Upper lobe of right lung (tissue), 1 donor: ENCODE data around the gene NAB2. TPM values are rescaled to one million over a fixed set of nuclear protein-coding genes. Genes with fewer than 3 reads are reported as not detected.
A peak's percentile ranks its signal among the peaks of the same experiment; 100 is the strongest.

ENCODE experiments used
- ATAC-seq: fragments of 200-7000 bp; cut with Tn5 transposase; one replicate; pipeline ENCODE4 v1.9.1; 2020; ENCODE audit warnings: mild to moderate bottlenecking, moderate library complexity
- DNase-seq: peaks from one replicate; pipeline ENCODE4 v3.0.0-alpha.2; 2020
- H3K27ac ChIP-seq: fragments of 200-600 bp; one replicate; pipeline ENCODE4 v1.8.0; 2022
- H3K27me3 ChIP-seq: fragments of 200-600 bp; one replicate; pipeline ENCODE4 v1.8.0; 2022; ENCODE audit warnings: mild to moderate bottlenecking
- H3K36me3 ChIP-seq: fragments of 200-600 bp; one replicate; pipeline ENCODE4 v1.8.0; 2022
- H3K4me1 ChIP-seq: fragments of 200-600 bp; one replicate; pipeline ENCODE4 v1.8.0; 2022
- H3K4me3 ChIP-seq: fragments of 200-600 bp; one replicate; pipeline ENCODE4 v1.8.0; 2022; ENCODE audit warnings: mild to moderate bottlenecking
- H3K9me3 ChIP-seq: fragments of 200-600 bp; one replicate; pipeline ENCODE4 v1.8.0; 2022
- intact Hi-C: fragments of 100-400 bp; cut with DNase I; formaldehyde crosslinking; loops from one replicate; pipeline ENCODE4 v1.11.0; 2022
- total RNA-seq: library from RNA; stranded (reverse); fragmentation: NEBNext Ultra II Directional; extraction: Animal tissue kit (Norgen Biotek cat#: 25700); gene quantifications from one replicate; pipeline ENCODE4 v1.2.1, GENCODE V29; 2021
- TF ChIP-seq, protein P1 (sequence below): fragments of 200-600 bp; IDR thresholded peaks from one replicate; pipeline ENCODE4 v1.8.0; 2022; ENCODE audit warnings: antibody characterized with exemption
- donor health status: DM: no; HTN: yes; CAD: no; lungs with severe emphysema.

NAB2 gene
- total RNA-seq, 1 donor from 2014 or later, result 37.3 TPM

DNA sequence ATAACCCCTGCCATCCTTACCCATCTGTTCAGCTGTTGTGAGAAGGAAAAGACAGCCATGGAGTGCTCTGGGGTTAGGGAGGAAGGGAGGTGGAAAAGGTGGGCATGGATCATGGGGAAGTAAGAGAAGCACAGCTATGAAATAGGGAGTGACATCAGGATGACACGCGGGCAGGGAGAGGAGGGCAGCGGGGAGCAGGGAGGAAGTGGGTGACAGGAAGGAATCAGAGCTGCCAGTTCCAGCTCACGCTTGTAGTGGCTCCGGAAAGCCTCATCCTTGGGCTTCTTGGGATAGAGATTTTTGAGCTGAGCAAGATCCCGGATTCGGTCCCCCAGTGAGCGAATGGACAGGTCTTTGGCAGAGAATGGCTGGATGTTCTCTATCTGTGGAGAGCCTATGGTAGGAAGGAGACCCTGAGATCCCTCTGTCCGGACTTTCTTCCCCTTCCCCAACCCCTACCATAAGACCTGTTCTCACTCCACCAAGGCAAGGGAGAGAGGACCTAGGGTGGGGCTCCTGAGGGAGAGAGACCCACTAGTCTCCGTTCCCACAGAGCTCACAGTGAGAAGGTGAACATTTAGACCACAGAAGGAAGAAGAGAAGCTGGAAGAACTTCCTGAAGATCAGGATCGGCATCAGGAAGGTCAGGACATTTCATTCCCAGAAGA is 10.3 kb downstream of the NAB2 start:
- no peaks in the 10 kb centered on the region for H3K27me3 ChIP-seq

DNA sequence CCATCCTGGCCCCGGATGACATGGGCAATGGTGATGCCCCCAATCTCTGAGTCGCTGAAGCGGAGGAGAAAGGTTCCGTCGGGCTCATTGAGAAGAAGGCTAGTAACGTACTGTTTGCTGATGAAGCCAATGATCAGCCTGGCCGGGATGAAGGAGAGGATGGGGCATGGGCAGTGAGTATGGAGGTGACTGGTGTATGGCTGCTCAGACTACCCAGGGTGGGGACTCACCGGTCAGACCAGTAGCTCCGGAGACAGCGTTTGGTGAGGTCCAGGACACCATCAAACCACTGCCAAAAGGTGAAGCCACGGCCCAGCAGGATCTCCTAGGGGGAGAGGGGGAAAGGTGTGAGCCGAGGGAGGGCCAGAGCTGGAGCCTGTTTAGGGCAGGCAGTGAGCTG is 10.9 kb downstream of the NAB2 start:
- H3K27ac ChIP-seq, result peak overlapping the region; percentile 13
- intact Hi-C loops, result no loop called here
- TF ChIP-seq, protein P1, sequence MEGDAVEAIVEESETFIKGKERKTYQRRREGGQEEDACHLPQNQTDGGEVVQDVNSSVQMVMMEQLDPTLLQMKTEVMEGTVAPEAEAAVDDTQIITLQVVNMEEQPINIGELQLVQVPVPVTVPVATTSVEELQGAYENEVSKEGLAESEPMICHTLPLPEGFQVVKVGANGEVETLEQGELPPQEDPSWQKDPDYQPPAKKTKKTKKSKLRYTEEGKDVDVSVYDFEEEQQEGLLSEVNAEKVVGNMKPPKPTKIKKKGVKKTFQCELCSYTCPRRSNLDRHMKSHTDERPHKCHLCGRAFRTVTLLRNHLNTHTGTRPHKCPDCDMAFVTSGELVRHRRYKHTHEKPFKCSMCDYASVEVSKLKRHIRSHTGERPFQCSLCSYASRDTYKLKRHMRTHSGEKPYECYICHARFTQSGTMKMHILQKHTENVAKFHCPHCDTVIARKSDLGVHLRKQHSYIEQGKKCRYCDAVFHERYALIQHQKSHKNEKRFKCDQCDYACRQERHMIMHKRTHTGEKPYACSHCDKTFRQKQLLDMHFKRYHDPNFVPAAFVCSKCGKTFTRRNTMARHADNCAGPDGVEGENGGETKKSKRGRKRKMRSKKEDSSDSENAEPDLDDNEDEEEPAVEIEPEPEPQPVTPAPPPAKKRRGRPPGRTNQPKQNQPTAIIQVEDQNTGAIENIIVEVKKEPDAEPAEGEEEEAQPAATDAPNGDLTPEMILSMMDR, result no peak

More for the DNA sequence above, 10.3 kb downstream of the NAB2 start:
- TF ChIP-seq, protein P1, result no peak
- H3K9me3 ChIP-seq, result no peaks in the 10 kb centered on the region
- H3K4me3 ChIP-seq, result no peak overlapping the region
- H3K27ac ChIP-seq, result peak overlapping the region; percentile 36
- DNase-seq (no peak), ATAC-seq (peak; percentile 20)
- peaks cover 16% of the 10 kb centered on the region for H3K4me1 ChIP-seq
- intact Hi-C loops, result no loop called here
- peaks cover 85% of the 10 kb centered on the region for H3K36me3 ChIP-seq

DNA sequence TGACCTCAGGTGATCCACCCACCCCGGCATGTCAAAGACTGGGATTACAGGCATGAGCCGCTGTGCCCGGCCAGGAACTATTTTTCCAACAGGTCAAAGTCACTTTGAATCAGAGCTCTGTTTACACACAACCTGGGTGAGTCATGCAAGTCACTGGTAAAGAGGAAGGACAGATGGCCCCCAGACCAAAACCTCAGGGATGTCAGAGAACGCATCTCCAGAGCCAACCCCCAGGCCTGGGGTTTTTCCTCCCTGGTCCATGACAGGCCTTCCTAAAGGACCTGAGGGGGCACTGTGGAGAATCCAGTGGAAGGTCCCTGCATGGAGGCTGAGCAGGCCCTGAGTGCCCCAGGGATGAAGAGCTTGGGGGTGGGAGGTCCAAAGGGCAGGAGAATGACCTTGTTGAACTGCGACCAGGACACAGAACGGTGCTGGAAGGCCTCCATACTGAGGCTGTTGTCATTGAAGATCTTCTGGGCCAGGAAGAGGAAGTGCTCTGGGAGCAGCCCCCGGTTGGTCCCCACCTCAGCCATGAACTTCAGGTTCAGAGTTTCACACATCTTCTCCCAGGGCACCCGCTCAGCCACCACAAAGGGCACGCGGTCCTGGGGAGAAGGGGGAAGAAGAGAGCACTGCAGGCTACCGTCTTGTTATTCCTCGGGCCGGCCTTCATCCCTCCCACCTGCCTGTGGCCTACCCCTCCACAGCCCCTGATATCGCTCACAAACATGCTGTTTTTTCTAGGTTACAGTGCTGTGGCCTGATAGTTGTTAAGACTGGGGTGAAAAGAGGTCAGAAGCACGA is 13.2 kb downstream of the NAB2 start:
- Histone ChIP-seq H3K36me3 (peaks cover 85% of the 10 kb centered on the region), H3K4me3 (no peak overlapping the region), H3K4me1 (peaks cover 6% of the 10 kb centered on the region), H3K27me3 (no peaks in the 10 kb centered on the region), H3K27ac (no peak overlapping the region), H3K9me3 (no peaks in the 10 kb centered on the region)
- ATAC-seq, result no peak
- intact Hi-C loops, result no loop called here
- DNase-seq, result no peak
- TF ChIP-seq, protein P1, result no peak

More for the DNA sequence above, 10.9 kb downstream of the NAB2 start:
- no peak for DNase-seq
- Histone ChIP-seq H3K4me1 (peaks cover 11% of the 10 kb centered on the region), H3K36me3 (peaks cover 85% of the 10 kb centered on the region), H3K27me3 (no peaks in the 10 kb centered on the region), H3K9me3 (no peaks in the 10 kb centered on the region), H3K4me3 (no peak overlapping the region)
- no peak for ATAC-seq

DNA sequence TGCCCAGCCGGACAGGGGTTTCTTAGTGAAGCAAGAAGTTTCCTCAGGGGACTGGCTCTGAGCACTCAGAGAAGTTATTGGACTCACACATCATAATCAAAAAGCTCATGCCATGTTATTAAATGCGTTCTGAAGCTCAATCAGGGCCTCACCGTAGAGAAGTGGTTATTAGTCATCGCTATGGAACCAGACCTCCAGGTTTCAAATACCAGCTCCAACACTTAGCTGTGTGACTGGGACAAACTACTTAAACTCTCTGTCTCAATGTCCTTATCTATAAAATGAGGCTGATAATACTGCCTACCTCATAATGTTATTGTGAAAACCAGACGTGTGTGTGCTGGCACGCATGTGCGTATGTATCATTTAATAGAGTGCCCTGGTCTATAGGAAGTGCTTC is 14.9 kb downstream of the NAB2 start:
- Histone ChIP-seq H3K9me3 (no peaks in the 10 kb centered on the region), H3K27me3 (no peaks in the 10 kb centered on the region), H3K27ac (no peak overlapping the region), H3K4me1 (peaks cover 18% of the 10 kb centered on the region), H3K4me3 (no peak overlapping the region), H3K36me3 (peaks cover 85% of the 10 kb centered on the region)
- no peak for ATAC-seq
- TF ChIP-seq, protein P1, result no peak
- no peak for DNase-seq
- intact Hi-C loops, result no loop called here

DNA sequence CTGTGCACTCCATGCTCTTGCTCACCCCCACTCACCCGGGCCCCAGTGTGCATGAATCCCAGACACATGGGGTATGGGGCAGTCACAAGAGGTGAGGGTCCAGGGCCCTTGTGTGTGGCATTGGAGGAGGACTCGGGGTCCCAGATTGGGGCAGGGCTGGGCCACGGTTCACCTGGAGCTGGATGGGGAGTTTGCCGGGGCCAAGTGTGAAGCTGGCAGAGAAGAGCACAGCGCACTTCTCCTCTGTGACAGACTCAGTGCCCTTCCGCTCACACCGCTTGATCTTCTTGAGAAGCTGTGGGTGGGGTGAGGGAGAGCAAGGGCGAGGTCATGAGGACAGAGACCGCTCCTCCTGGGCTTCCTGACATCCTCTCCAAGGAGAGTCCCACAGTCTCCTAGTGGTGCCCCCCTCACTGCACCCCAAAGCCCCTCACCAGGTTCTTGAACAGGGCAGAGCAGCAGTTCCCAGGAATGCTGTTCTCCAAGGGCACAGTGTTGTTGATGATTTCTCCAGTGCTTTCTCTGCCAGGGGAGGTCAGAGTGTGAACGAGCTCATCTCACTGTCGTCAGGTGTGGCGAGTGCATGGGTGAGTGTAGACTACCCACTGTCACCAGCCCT is 15.5 kb downstream of the NAB2 start:
- intact Hi-C loops, result no loop called here
- Histone ChIP-seq H3K27ac (no peak overlapping the region), H3K4me1 (peaks cover 21% of the 10 kb centered on the region), H3K36me3 (peaks cover 84% of the 10 kb centered on the region), H3K9me3 (no peaks in the 10 kb centered on the region), H3K27me3 (no peaks in the 10 kb centered on the region), H3K4me3 (no peak overlapping the region)
- TF ChIP-seq, protein P1, result no peak
- no peak for ATAC-seq
- DNase-seq, result no peak
